Mononuclear cell (primary cell): Measurements from ENCODE around the gene HSD11B1L. TPM values are rescaled to one million over a fixed set of nuclear protein-coding genes. Genes with fewer than 3 reads are reported as not detected.

Experiments used
- H3K27me3 ChIP-seq: 2 replicates; pipeline ENCODE4 v1.6.0; 2011; ENCODE audit warnings: low read length, control low read depth; ENCODE audit not compliant: insufficient read depth
- H3K4me1 ChIP-seq: 2 replicates; pipeline ENCODE4 v1.5.1; 2011; ENCODE audit warnings: mild to moderate bottlenecking, low read length, control low read depth; ENCODE audit not compliant: insufficient read depth
- H3K4me3 ChIP-seq: 2 replicates; pipeline ENCODE4 v1.5.1; 2011; ENCODE audit warnings: mild to moderate bottlenecking, low read length, moderate library complexity
- H3K9me3 ChIP-seq: 2 replicates; pipeline ENCODE4 v1.5.1; 2011; ENCODE audit warnings: low read depth, mild to moderate bottlenecking, control low read depth, low read length
- total RNA-seq: library from RNA; depleted of rRNA; stranded (reverse); fragments of >200 nt; gene quantifications from one replicate; pipeline ENCODE4 v1.2.3, GENCODE V29; 2012

HSD11B1L gene
- total RNA-seq, 1 donor: 3.5 TPM

- H3K4me1 ChIP-seq: peaks cover 33% of the 10 kb centered on the region
- H3K4me3 ChIP-seq: peak within 1 kb of the TSS; percentile 98
Observed at GRCh38 chr19:5690125-5690954, 9.5 kb downstream of the HSD11B1L start, which contains the start of gene RPL36. Gene RPL36 (plus strand): TSS chr19:5690295. CDS start chr19:5690508, 213 bp downstream.

GRCh38 chr19:5690955-5691821 is 10.4 kb downstream of the HSD11B1L start:
- Histone ChIP-seq H3K27me3 (no peaks in the 10 kb centered on the region), H3K9me3 (no peaks in the 10 kb centered on the region), H3K4me1 (peaks cover 30% of the 10 kb centered on the region), H3K4me3 (peak overlapping the region; percentile 98)

More at GRCh38 chr19:5690125-5690954, 9.5 kb downstream of the HSD11B1L start, which contains the start of gene RPL36:
- H3K9me3 ChIP-seq: no peaks in the 10 kb centered on the region
- H3K27me3 ChIP-seq: no peaks in the 10 kb centered on the region

GRCh38 chr19:5691822-5692722 is 11.2 kb downstream of the HSD11B1L start:
- peaks cover 26% of the 10 kb centered on the region for H3K4me1 ChIP-seq
- H3K9me3 ChIP-seq: no peaks in the 10 kb centered on the region
- H3K4me3 ChIP-seq: no peak overlapping the region
- H3K27me3 ChIP-seq: no peaks in the 10 kb centered on the region

GRCh38 chr19:5692723-5693194 is 11.9 kb downstream of the HSD11B1L start:
- Histone ChIP-seq H3K27me3 (no peaks in the 10 kb centered on the region), H3K4me1 (peaks cover 20% of the 10 kb centered on the region)

GRCh38 chr19:5693195-5694166 is 12.7 kb downstream of the HSD11B1L start:
- H3K9me3 ChIP-seq: no peaks in the 10 kb centered on the region
- peaks cover 20% of the 10 kb centered on the region for H3K4me1 ChIP-seq
- no peak overlapping the region for H3K4me3 ChIP-seq
- H3K27me3 ChIP-seq: no peaks in the 10 kb centered on the region

More at GRCh38 chr19:5692723-5693194, 11.9 kb downstream of the HSD11B1L start:
- no peaks in the 10 kb centered on the region for H3K9me3 ChIP-seq
- H3K4me3 ChIP-seq: no peak overlapping the region

- no peak overlapping the region for H3K4me3 ChIP-seq
- H3K27me3 ChIP-seq: no peaks in the 10 kb centered on the region
Observed at GRCh38 chr19:5694167-5694955, 13.5 kb downstream of the HSD11B1L start.

GRCh38 chr19:5694956-5695648 is 14.3 kb downstream of the HSD11B1L start:
- Histone ChIP-seq H3K9me3 (no peaks in the 10 kb centered on the region), H3K4me1 (peaks cover 16% of the 10 kb centered on the region), H3K4me3 (no peak overlapping the region), H3K27me3 (no peaks in the 10 kb centered on the region)

More at GRCh38 chr19:5694167-5694955, 13.5 kb downstream of the HSD11B1L start:
- H3K9me3 ChIP-seq: no peaks in the 10 kb centered on the region
- peaks cover 20% of the 10 kb centered on the region for H3K4me1 ChIP-seq

GRCh38 chr19:5695649-5696195 is 14.9 kb downstream of the HSD11B1L start:
- Histone ChIP-seq H3K4me3 (no peak overlapping the region), H3K27me3 (no peaks in the 10 kb centered on the region), H3K4me1 (peaks cover 15% of the 10 kb centered on the region)

GRCh38 chr19:5696196-5697021 is 15.6 kb downstream of the HSD11B1L start:
- Histone ChIP-seq H3K4me1 (peaks cover 8% of the 10 kb centered on the region), H3K9me3 (no peaks in the 10 kb centered on the region)

More at GRCh38 chr19:5695649-5696195, 14.9 kb downstream of the HSD11B1L start:
- H3K9me3 ChIP-seq: no peaks in the 10 kb centered on the region

GRCh38 chr19:5697022-5697889 is 16.4 kb downstream of the HSD11B1L start:
- no peaks in the 10 kb centered on the region for H3K9me3 ChIP-seq
- H3K4me1 ChIP-seq: no peaks in the 10 kb centered on the region
- no peaks in the 10 kb centered on the region for H3K27me3 ChIP-seq
- no peak overlapping the region for H3K4me3 ChIP-seq

More at GRCh38 chr19:5696196-5697021, 15.6 kb downstream of the HSD11B1L start:
- Histone ChIP-seq H3K4me3 (no peak overlapping the region), H3K27me3 (no peaks in the 10 kb centered on the region)
